Stimulated activated CD4-positive, alpha-beta T cell treated with anti-CD3 and anti-CD28 coated beads, Interleukin-4, amount 100 ng/mL, for 4 hours (primary cell): Measurements from ENCODE around the gene CORO6.
A peak's percentile ranks its signal among the peaks of the same experiment; 100 is the strongest.
"Not testable (repeated sequence)": the region's sequence is repeated elsewhere in the genome, so short reads cannot be mapped to it uniquely, and the experiment has no call there.

ENCODE experiments used
- DNase-seq, 2 experiments: peaks; one replicate each; pipeline ENCODE4 v3.0.0-alpha.2; 2020

The CORO6 gene

DNA sequence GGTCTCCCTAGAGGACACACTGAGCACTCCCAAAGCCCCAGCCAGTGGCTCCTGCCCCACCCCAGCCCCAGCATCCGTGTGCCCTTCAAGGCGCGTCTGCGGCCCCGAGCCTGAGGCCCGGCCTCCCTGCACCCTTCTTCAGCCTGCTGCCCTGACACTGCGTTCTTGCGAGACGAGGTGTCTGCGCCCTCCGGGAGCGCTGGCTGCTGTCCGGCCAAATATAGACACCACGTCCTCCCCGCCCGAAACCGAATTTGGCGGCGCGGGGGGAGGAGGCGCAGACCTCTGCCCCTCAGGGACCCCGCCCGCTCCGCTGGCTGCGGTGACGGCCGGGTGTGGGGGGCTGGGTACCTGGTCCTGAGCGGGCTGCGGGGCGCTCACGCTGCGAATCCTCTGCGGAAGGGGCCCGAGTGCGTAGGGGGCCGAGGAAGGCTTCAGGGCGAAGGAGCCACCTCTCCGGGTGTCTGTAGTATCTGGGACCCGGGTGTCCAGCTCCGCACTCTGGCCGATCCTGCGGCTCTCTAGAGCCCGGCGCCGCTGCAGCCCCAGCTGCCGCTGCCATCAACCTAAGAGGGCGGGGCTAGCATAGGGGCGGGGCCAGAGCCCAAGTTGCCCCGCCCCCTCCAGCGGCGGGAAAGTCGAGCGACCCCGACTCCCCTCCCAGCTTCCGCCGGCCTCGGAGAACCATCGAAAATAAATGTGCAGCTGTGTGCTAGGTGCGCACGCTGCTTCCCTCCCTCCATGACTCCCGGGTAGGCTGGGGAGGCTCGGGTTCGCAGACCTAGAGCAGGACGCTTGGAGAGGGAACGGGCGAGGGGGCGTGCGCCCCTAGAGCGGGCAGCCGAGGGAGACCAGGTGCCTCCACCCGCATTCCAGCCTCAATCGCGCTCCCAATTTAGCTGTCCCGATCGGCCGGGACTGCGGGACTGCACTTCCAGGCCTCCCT, at the start of gene CORO6:
Gene CORO6 (minus strand): TSS at position 576 of the 946 bp plus-strand sequence. CDS start 1,491 bp downstream, outside the sequence.
- DNase-seq, result peak; percentile 52 to 69

DNA sequence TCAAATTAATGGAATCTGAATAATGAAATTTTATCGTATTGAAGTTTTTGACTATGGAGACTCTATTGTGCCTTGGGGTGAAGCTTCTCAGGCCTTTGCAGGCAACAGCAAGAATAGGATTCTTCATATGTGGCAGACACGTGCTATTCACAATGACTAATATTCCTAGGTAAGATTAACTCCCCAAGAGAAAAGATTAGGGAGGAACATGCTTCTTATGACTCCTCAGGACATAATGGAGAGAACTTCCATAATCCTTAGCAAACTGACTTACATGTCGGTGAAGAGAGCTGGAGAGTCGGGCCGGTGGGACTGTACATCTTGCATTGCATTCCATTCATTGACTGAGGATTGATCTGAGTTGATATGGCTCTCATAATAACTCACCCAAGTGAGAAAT, 48.9 kb upstream of the CORO6 start:
- DNase-seq, result no peak

DNA sequence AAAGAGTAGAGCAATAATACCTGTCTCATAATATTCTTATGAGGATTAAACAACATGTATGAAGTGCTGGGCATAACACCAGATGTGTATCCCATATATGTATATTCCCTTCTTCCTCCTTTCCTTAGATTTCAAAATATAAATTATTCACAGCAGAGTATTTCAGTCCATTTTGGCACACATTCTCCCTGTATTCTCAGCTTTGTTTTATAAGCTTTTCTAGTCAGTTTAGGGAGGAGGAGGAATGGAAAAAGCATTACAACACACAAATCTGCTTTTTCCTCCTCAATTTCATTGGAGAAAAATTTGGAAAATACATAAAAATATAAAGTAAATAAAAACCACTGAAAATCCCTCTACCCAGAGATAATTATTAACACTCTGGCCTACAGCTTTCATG, 46.6 kb upstream of the CORO6 start:
- no peak for DNase-seq

DNA sequence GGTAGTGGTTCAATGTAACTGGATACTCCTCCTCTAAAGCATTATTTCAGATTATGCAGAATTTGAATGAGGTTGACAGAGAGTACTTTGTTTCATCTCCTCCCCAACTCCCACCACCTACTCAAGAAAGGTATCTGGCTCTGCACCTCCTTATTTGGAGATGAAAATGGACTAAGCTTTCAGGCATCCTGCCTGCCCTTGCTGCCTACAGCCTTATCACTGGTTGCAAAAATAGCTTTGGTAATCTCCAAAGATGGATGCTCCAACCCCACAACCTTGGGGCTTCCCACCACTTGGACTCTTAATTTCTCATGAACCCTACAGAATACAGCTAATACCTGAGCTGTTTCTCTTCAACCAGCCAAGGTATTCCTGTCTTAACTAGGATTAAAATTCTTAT, 45.3 kb upstream of the CORO6 start:
- no peak for DNase-seq

DNA sequence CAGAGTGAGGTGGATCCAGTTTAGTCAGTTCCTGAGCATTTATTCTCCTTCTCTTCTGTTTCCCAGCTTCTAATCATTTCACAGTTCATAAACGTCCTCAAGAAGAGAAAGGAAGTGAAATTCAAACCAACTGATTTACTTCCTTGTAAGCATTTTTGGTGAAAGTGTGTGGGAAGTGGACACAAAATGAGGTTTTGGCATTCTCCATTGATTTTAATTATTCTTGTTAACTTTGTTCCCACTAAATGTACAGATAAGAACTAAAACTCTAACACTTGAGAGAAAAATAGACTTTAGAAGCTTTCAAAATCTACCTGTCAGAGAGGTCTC, 42.7 kb upstream of the CORO6 start:
- DNase-seq, result no peak

DNA sequence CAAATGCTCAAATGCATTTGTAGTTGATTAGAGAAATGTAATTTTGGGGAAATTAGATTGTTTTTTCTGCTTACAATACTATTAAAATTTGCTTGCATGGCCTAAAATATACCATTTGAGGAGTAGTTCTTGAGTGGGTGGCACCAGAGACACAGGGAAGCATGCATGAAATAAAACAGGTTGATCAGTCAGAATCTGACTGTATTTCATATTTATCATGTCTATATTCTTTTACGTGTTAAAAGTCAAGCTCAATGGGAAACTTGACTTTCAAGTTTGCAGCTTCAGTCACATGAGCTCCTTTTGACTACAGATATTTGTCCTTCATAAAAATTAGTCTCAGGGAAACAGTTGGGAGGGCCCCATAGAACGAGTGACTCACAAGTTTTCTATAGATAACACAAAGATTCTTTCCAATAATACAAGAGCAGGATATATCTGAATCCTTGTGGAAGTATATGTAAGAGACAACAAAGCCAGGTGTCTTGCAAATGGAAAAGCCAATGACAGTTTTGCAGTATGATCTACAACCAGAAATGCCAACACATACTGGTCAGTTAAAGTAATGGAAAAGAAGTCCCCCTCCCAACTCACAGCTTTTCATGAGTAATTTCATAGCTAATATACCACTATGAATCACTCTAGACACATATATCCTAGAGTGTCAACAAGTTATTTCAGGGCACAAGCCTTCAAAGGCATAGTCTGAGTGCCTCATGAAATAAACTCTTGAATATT, 42.2 kb upstream of the CORO6 start:
- no peak for DNase-seq

DNA sequence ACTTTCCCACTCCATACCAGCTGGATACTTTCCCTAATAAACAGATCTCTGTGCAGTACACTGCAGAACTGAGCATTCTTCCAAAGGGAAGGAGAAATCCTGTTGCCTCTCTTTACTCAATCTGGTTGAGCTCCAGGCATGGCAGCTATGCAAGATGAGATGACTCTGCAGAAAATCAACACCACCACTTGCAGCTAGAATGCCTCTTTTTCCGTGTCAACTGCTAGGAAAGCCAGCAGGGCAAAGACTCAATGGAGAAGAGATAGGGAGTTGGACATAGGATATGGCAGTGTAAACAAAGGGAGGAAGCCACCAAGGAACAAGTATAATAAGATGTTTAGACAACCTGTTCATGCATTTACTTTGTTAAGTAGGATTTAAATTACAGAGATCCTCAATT, 40.4 kb upstream of the CORO6 start:
- no peak for DNase-seq

DNA sequence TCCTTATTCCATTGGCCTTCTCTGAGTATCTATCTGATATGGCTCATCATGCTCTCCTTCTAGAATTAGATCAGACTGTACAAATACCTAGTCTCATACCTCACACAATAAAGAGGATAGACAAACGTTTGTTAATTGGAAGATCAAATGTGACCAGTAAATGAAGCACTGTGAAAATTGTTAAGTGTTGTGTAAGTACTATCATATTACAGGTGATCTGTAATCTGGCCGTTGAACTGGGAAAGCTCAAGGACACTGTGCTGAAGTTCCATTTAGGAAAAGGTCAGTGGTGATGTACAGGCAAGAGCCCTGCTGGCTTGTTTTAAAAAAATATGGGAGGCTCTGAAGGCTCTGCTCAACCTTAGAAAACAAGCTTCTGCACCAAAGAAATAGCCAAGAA, 38.5 kb upstream of the CORO6 start:
- no peak for DNase-seq

DNA sequence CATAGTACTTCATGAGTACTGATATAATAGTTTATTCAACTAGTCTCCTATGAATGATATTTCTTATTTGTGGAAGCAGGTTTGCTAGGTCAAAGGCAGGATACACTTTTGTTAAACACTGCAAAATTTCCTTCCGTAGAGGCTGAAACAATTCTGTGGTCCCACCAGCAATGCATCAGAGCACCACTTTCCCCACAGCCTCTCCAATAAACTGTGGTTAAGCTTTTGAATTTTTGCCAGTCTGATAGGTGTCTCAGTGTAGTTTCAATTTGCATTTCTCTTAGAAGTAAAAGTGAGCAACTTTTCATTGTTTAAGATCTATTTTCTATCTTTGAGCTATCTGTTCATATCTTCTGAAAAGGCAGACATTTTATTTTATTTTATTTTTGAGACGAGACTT, 36.4 kb upstream of the CORO6 start:
- DNase-seq, result no peak

DNA sequence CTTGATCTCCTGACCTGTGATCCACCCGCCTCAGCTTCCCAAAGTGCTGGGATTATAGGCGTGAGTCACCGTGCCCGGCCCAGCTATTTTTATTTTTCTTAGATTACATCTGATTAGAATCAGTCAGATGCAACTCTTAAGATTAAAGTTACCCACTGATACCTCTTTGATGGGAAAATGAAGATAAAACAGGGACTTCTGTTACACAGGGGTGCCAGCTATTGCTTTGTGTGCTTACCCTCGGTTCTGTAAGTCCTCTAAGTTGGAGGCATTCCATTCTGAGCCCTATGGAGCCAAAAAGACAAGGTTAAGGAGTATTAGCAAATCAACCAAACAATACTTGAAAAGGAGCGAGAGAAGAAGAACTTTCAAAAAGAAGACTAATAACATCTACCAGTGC, 32.6 kb upstream of the CORO6 start:
- no peak for DNase-seq

DNA sequence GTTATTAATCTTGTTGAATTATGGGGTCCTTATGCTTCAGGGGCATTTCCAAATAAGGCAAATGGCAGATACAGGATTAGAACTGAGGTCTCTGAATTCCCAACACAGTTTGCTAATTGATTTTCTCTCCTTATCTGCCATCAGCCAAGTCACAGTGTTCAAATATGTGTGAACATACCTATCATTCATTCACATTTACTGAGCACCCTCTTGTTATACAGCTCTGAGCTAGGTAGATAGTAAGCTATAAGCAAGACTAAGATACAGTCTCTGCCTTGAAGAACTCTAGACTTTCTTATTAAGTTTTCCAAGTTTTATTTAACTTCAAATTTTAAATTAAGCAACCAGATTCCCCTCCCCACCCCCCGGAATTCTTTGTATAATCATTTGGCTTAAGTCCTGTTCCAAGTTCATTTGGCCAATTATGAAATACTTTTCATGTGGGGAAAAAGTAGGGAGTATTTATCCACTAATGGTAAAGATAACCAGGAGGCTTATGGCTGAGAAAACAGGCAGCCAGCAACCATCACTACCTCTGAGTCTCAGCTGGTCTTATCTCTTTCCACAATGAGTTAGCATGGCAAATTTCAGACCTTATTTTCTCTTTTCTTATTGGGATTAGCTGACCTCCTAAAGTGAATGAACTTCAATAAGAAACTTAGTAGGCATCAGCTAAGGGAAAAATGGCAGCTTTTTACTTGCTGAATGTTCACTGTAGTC, 31.4 kb upstream of the CORO6 start:
- no peak for DNase-seq

DNA sequence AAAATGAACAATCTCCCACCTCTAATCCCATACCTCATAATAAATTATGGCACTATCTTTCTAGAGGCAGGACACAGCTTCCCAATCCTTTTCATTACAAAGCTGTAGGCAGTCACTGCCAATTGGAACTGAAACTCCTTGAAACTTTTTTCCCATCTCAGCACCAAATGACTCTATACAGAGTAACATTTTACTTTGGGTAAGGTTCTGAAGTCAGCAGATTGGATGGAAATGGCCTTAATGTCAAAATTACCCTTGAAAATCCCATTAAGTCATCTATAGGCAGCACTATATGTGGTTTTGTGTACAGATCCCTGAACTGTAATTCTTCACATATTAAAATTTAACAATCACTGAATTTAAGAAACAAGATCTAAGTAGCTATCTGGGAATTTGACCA, 30.3 kb upstream of the CORO6 start:
- DNase-seq, result no peak

DNA sequence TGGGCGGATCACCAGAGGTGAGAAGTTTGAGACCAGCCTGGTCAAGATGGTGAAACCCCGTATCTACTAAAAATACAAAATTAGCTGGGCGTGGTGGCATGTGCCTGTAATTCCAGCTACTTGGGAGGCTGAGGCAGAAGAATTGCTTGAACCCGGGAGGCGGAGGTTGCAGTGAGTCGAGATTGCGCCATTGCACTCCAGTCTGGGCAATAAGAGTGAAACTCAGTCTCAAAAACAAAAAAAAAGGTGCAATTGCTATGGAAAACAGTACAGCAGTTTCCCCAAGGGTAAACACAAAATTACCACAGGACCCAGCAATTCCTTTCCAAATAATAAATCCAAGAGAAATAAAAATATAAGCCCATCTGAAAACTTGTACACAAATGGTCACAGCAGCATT, 29.2 kb upstream of the CORO6 start:
- DNase-seq, result not testable (repeated sequence)

DNA sequence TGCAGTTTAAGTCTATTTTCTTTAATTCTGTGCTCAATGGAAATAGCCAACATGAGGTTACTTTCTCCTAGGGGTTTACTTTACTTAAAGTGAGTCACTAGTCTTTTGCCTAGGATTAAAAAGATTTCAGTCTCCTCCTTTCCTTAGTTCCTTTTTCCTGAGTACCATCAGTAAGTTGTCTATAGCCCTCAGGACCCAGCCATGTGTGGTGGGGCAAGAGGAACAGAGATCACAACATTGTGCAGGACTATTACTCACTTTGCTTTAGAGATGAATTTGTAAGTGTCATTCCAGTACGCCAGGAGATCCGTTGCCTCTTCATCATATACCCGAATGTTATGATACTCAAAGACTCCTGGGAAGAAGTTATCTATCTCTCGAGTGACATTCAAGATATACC, 27.7 kb upstream of the CORO6 start:
- no peak for DNase-seq

DNA sequence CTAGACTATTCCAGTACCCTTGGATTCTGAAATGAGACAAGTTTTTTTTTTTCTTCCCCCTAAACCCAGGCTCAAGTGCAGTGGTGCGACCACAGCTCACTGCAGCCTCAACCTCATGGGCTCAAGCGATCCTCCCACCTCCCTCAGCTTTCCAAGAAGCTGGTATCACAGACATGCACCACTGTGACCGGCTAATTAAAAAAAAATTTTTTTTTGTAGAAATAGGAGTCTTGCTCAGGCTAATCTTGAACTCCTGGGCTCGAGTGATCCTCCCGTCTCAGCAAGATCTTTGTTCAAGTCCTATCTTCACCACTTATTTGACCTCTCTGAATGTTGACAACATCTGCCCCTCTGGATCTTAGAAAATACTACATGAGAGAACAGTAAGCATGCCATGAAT, 26.6 kb upstream of the CORO6 start:
- no peak for DNase-seq

DNA sequence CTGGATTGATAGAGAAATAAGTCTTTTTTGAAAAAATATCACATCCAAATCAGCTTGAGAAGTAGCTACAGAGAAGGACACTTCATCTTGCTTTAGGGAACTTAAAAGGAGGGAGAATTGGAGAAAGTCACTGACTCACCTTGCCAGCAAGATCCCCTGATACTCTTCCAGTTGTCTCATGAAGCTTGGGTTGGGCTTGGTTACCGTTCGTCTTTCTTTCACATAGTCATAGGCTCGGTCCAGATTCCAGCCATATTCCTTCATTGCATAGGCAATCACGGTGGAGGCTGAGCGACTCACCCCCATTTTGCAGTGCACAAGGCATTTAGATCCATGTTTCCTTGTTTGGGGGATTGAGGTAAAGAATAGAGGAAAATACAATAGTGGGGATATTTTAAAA, 25.3 kb upstream of the CORO6 start:
- no peak for DNase-seq

DNA sequence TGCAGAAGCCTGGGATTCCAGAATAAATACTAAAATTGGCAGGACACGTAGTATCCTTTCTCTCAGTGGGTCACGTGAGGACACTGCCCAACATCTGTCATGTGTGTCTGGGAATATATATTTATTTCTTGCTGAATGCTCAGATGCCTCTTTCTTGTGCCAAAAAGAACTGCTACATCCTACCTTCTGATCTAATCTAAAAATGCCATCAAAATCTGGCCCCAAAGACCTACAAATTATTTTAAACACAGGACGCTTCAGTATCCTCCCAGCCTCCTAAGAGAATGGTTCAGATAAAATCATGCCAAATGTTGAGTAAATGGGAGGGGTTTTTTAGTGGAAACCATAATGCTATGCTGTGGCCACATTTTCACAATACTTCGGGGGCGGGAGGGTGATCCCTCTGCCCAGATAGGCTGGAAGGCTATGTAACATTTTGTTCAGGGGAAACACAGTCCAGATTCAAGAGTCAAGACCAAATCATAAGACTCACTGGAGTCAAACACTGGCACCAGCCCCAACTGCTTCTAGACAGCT, 22.9 kb upstream of the CORO6 start:
- no peak for DNase-seq

DNA sequence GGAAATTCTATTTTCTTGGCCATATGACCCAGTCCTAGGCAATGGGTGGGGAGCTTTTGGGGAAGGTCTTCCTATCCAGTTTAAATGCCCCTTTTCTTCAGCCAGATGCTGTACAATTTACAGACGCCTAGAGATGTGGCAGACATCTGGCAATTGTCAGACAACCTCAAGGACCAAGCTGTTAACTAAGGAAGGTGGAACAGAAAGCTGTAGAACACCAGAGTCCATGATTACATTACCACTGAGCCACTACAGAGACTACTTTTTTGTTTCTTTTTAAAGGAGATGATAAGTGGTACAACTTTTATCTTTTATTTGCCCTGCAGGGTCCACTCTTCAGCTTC, 21.1 kb upstream of the CORO6 start:
- DNase-seq, result no peak

DNA sequence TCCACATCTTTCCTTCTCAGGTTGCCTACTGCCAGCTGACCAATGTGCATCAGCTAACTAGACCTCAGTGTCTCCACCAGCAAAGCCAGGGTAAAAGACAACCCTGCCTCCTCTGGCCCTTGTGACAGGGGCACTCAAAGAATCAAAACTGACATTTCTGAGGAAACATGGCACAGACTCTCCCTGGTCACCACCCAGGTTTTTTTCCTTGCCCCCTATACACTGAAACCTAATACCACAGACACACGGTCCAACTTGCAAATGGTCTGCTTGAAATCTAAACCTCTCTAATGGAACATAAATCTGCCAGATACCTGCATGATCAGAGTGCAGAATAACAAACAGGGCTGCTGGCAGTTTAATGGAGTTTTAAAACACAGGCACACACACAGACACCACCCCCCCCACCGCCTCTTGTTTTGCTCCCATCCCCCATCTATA, 19.5 kb upstream of the CORO6 start:
- DNase-seq, result no peak

DNA sequence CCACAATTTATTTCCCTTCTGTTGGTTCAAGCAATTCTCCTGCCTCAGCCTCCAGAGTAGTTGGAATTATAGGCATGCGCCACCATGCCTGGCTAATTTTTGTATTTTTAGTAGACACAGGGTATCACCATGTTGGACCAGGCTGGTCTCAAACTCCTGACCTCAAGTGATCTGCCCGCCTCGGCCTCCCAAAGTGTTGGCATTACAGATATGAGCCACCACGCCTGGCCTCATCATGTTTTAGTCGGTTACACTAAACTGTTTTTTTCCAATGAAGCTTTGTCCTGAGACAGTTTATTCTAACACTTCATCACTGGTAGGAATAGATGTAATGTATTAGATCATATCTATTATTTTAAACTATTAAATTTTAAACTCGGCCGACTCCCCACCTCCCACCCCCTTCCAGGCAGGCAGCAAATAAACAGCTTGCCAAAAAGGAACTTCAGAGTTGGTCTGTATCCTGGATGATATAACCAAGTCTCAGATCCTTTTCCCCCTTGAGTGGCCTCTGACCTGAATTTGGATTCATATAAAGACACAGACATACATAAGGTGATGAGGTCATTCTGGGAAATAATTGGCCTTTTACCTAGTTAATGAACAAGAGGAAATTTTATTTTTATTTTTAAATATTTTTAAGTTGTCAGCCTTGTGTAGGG, 18.4 kb upstream of the CORO6 start:
- DNase-seq, result no peak

DNA sequence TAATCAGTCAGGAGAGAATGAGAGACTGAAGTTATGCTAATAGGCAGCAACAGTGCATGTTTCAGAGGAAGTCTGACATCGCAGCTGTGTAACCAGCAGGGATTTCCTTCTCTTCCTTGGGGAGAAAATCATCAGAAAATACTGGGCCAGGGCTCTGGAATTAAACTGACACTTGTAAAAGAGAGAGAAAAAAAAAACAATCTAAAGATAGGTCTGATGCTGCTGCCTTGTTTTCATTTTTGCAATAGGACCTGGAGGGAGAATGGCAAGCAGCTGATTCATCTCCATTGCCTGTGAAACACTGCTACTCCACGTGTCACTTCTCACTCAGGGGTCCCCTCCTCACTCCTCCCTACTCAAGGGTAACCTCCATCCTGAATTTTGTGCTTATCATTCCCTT, 17.7 kb upstream of the CORO6 start:
- no peak for DNase-seq

DNA sequence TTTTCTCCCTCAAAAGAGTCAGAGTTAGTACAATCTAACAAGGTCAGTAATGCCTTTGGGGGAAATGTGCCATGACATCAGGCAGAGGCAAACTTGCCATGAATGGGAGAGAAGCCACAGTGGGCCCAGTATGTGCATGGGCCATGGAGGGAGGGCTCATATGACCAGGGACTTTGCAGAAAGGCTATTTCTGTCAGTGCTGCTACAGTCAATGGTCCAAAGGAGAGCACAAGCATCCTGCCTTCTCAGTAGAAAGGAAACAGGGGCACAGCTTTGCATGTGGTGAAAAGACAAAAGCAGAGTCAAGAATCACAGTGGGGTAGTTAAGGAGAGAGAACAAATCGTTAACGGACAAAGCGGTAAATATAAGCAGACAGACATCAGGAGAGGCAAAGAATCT, 11.2 kb upstream of the CORO6 start:
- DNase-seq, result no peak

DNA sequence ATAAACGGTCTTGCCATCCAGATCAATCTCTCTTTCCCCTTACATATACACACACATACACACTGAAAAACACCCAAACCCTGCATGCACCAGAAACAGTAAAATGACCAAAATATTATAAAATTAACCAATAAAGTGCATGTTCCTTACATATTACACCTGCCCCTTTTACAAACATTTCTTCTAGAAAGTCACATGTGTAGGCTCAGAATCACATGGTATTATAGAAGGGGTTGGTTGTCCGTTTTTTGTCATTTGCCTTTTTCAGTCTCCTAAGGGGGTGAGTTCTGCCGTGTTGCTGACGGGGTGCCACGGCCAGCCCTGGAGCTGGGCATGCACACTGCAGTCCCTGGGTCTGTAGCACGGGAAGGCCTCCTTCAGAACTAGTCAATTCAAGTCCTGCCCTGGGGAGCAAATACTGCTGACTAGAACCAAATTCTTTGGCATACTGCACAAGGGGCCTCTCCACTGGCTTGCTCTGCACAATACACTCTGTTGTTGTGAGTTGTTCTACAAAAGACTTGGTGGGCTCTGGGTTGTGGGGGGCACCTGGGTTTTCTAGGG, 8.0 kb upstream of the CORO6 start:
- no peak for DNase-seq
